HepG2 (cell line): ENCODE data around the gene MRFAP1L1. TPM values are rescaled to one million over a fixed set of nuclear protein-coding genes. Genes with fewer than 3 reads are reported as not detected.
A peak's percentile ranks its signal among the peaks of the same experiment; 100 is the strongest.

ENCODE experiments used
- BCL6 ChIP-seq: IDR thresholded peaks from 2 replicates; pipeline ENCODE4 v1.6.1; 2016; ENCODE audit warnings: missing genetic modification reagents, missing compliant biosample characterization
- DNMT1 ChIP-seq: sonication (generic); formaldehyde crosslinking; IDR thresholded peaks from 2 replicates; pipeline ENCODE4 v1.5.1; 2020; ENCODE audit warnings: mild to moderate bottlenecking, missing genetic modification reagents
- GPN1 ChIP-seq: sonication (generic); formaldehyde crosslinking; IDR thresholded peaks from 2 replicates; pipeline ENCODE4 v1.5.1; 2020; ENCODE audit warnings: missing genetic modification reagents, borderline replicate concordance
- HNRNPL ChIP-seq: fragments of 200-400 bp; formaldehyde crosslinking; IDR thresholded peaks from 2 replicates; pipeline ENCODE4 v1.6.1; 2017; ENCODE audit warnings: mild to moderate bottlenecking, low read depth, low read length
- HNRNPUL1 ChIP-seq: fragments of 200-400 bp; formaldehyde crosslinking; IDR thresholded peaks from 2 replicates; pipeline ENCODE4 v1.6.1; 2017; ENCODE audit warnings: low read depth, mild to moderate bottlenecking, low read length, moderate library complexity
- MTA1 ChIP-seq: sonication (generic); formaldehyde crosslinking; IDR thresholded peaks from 2 replicates; pipeline ENCODE4 v1.4.0; 2020; ENCODE audit warnings: missing genetic modification reagents, mild to moderate bottlenecking, borderline replicate concordance
- NCOA1 ChIP-seq: sonication (generic); formaldehyde crosslinking; IDR thresholded peaks from 2 replicates; pipeline ENCODE4 v1.9.0; 2021; ENCODE audit warnings: missing genetic modification reagents
- NFRKB ChIP-seq: fragments of 450-650 bp; IDR thresholded peaks from 2 replicates; pipeline ENCODE4 v1.6.1; 2017
- NKX3-1 ChIP-seq: sonication (generic); formaldehyde crosslinking; IDR thresholded peaks from 2 replicates; pipeline ENCODE4 v1.5.0; 2020; ENCODE audit warnings: missing genetic modification reagents
- RAD21 ChIP-seq: fragments of 450-650 bp; formaldehyde crosslinking; IDR thresholded peaks from 2 replicates; pipeline ENCODE4 v1.5.0; 2020; ENCODE audit warnings: mild to moderate bottlenecking
- SMAD1 ChIP-seq: sonication (generic); formaldehyde crosslinking; IDR thresholded peaks from 2 replicates; pipeline ENCODE4 v1.4.0; 2020; ENCODE audit warnings: missing genetic modification reagents, low read depth, mild to moderate bottlenecking, borderline replicate concordance
- SNAI1 ChIP-seq: sonication (generic); formaldehyde crosslinking; IDR thresholded peaks from 2 replicates; pipeline ENCODE4 v1.5.0; 2020; ENCODE audit warnings: mild to moderate bottlenecking, missing genetic modification reagents, borderline replicate concordance
- SPEN ChIP-seq: sonication (generic); formaldehyde crosslinking; IDR thresholded peaks from 2 replicates; pipeline ENCODE4 v1.5.1; 2020; ENCODE audit warnings: low read depth, mild to moderate bottlenecking, missing genetic modification reagents
- SYNCRIP ChIP-seq: fragments of 200-400 bp; formaldehyde crosslinking; IDR thresholded peaks from 2 replicates; pipeline ENCODE4 v1.6.1; 2018; ENCODE audit warnings: mild to moderate bottlenecking, low read depth, low read length; ENCODE audit not compliant: insufficient read depth
- ZNF225 ChIP-seq: sonication (generic); formaldehyde crosslinking; IDR thresholded peaks from 2 replicates; pipeline ENCODE4 v1.4.0; 2020; ENCODE audit warnings: mild to moderate bottlenecking, missing genetic modification reagents
- ZNF282 ChIP-seq: fragments of 450-650 bp; IDR thresholded peaks from 2 replicates; pipeline ENCODE4 v1.6.1; 2018; ENCODE audit not compliant: partially characterized antibody
- ZNF468 ChIP-seq: sonication (generic); formaldehyde crosslinking; IDR thresholded peaks from 2 replicates; pipeline ENCODE4 v1.8.0; 2022; ENCODE audit warnings: mild to moderate bottlenecking, moderate library complexity, missing genetic modification reagents
- ZNF674 ChIP-seq: sonication (generic); formaldehyde crosslinking; IDR thresholded peaks from 2 replicates; pipeline ENCODE4 v1.5.0; 2020; ENCODE audit warnings: low read depth, mild to moderate bottlenecking, missing genetic modification reagents
- ZNF766 ChIP-seq: sonication (generic); formaldehyde crosslinking; IDR thresholded peaks from 2 replicates; pipeline ENCODE4 v1.5.0; 2020; ENCODE audit warnings: missing genetic modification reagents, borderline replicate concordance
- polyA plus RNA-seq, 8 experiments: library from polyadenylated mRNA; depleted of rRNA in 3 of 8; stranded (reverse) in 7 of 8; unstranded in 1 of 8; fragments of >200 nt; fragmentation: Illumina TruSeq in 4 of 8; extraction: Trizol in 4 of 8; gene quantifications; 2 replicates each; pipeline versions ENCODE4 v1.2.1 to v1.2.3, GENCODE V29; 2011 to 2016; ENCODE audit warnings: low read depth in 4 of 8, missing spikeins in 1 of 8, mixed read lengths in 1 of 8; ENCODE audit not compliant: insufficient read depth in 1 of 8
- total RNA-seq, 5 experiments: library from RNA; depleted of rRNA; stranded (reverse); fragments of >200 nt; fragmentation: Illumina TruSeq; extraction: Trizol; gene quantifications; 2 replicates each; pipeline ENCODE4 v1.2.3, GENCODE V29; 2016; ENCODE audit warnings: low read depth in 1 of 5
- TF ChIP-seq, protein P1 (sequence below): sonication (generic); formaldehyde crosslinking; IDR thresholded peaks from 2 replicates; pipeline ENCODE4 v1.4.0; 2020; ENCODE audit warnings: missing genetic modification reagents
- TF ChIP-seq, protein P2 (sequence below): sonication (generic); formaldehyde crosslinking; IDR thresholded peaks from 2 replicates; pipeline ENCODE4 v1.4.0; 2020; ENCODE audit warnings: missing genetic modification reagents, borderline replicate concordance
- TF ChIP-seq, protein P3 (sequence below): sonication (generic); formaldehyde crosslinking; IDR thresholded peaks from 2 replicates; pipeline ENCODE4 v1.5.0; 2020; ENCODE audit warnings: mild to moderate bottlenecking, missing genetic modification reagents

The MRFAP1L1 gene
- total and polyA plus RNA-seq, 2 of the 13 experiments (the other 11 are each of a cell fraction or from before 2014, with no cell fraction given), result 44.8 to 76.6 TPM

DNA sequence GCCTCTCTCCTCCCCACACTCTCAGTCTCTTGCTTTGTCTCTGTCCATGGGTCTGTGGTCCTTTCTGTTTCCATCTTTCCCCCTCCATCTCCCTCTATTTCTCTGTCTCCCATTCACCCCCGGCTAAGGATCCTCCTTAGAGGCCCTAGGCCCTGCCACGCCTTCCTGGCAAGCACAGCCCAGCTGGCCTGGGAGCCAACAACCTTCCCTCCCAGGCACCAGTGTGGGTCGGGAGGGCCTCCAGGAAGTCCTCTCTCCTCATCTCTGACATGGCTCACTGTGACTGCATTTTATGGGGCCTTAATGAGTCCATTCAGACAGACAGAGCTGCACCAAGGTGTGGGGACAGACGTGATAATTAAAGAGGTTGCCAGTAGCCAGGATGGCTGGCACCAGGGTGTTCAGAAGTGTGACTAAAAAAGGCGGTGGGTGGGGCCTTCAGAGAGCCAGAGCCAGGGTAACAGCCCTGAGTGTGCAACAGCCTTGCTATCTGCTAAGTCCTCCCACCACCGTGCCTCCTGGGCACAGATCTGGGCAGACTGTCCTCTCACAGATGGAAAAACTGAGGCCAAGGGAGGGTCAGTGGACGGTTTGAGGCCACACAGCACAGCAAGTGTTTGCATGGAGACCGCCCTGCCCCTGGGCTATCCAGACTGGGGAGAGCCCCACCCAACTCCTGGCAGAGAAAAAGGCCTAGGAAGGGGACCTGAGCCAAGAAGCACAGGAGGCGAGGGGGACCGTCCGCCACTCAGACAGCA lies 37.8 kb upstream of the MRFAP1L1 start (continued):
- TF ChIP-seq ZNF674 (no peak), ZNF766 (CRISPR knock-in tag) (no peak), ZNF468 (CRISPR knock-in tag) (no peak), SMAD1 (CRISPR knock-in tag) (no peak), HNRNPUL1 (no peak), SYNCRIP (no peak), GPN1 (CRISPR knock-in tag) (no peak), ZNF282 (no peak), HNRNPL (0 out of 2 replicates have a peak, but pooled peaks have one; percentile 41), DNMT1 (CRISPR knock-in tag) (no peak), RAD21 (CRISPR knock-in tag) (no peak), SNAI1 (CRISPR knock-in tag) (no peak), MTA1 (CRISPR knock-in tag) (no peak), ZNF225 (CRISPR knock-in tag) (no peak), NFRKB (no peak), NKX3-1 (CRISPR knock-in tag) (no peak), BCL6 (CRISPR knock-in tag) (no peak), SPEN (CRISPR knock-in tag) (peak; percentile 17; the same call in 1 of the 2 replicates), NCOA1 (CRISPR knock-in tag) (no peak)
- TF ChIP-seq, protein P1, sequence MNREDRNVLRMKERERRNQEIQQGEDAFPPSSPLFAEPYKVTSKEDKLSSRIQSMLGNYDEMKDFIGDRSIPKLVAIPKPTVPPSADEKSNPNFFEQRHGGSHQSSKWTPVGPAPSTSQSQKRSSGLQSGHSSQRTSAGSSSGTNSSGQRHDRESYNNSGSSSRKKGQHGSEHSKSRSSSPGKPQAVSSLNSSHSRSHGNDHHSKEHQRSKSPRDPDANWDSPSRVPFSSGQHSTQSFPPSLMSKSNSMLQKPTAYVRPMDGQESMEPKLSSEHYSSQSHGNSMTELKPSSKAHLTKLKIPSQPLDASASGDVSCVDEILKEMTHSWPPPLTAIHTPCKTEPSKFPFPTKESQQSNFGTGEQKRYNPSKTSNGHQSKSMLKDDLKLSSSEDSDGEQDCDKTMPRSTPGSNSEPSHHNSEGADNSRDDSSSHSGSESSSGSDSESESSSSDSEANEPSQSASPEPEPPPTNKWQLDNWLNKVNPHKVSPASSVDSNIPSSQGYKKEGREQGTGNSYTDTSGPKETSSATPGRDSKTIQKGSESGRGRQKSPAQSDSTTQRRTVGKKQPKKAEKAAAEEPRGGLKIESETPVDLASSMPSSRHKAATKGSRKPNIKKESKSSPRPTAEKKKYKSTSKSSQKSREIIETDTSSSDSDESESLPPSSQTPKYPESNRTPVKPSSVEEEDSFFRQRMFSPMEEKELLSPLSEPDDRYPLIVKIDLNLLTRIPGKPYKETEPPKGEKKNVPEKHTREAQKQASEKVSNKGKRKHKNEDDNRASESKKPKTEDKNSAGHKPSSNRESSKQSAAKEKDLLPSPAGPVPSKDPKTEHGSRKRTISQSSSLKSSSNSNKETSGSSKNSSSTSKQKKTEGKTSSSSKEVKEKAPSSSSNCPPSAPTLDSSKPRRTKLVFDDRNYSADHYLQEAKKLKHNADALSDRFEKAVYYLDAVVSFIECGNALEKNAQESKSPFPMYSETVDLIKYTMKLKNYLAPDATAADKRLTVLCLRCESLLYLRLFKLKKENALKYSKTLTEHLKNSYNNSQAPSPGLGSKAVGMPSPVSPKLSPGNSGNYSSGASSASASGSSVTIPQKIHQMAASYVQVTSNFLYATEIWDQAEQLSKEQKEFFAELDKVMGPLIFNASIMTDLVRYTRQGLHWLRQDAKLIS (CRISPR knock-in tag), result no peak
- TF ChIP-seq, protein P2, sequence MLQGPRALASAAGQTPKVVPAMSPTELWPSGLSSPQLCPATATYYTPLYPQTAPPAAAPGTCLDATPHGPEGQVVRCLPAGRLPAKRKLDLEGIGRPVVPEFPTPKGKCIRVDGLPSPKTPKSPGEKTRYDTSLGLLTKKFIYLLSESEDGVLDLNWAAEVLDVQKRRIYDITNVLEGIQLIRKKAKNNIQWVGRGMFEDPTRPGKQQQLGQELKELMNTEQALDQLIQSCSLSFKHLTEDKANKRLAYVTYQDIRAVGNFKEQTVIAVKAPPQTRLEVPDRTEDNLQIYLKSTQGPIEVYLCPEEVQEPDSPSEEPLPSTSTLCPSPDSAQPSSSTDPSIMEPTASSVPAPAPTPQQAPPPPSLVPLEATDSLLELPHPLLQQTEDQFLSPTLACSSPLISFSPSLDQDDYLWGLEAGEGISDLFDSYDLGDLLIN (CRISPR knock-in tag), result no peak
- TF ChIP-seq, protein P3, sequence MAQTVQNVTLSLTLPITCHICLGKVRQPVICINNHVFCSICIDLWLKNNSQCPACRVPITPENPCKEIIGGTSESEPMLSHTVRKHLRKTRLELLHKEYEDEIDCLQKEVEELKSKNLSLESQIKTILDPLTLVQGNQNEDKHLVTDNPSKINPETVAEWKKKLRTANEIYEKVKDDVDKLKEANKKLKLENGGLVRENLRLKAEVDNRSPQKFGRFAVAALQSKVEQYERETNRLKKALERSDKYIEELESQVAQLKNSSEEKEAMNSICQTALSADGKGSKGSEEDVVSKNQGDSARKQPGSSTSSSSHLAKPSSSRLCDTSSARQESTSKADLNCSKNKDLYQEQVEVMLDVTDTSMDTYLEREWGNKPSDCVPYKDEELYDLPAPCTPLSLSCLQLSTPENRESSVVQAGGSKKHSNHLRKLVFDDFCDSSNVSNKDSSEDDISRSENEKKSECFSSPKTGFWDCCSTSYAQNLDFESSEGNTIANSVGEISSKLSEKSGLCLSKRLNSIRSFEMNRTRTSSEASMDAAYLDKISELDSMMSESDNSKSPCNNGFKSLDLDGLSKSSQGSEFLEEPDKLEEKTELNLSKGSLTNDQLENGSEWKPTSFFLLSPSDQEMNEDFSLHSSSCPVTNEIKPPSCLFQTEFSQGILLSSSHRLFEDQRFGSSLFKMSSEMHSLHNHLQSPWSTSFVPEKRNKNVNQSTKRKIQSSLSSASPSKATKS, result no peak
